GM18951 (cell line): ENCODE results near the gene RPRD2.
"Not testable (repeated sequence)": the region's sequence is repeated elsewhere in the genome, so short reads cannot be mapped to it uniquely, and the experiment has no call there.

Experiments
- POLR2A ChIP-seq: IDR thresholded peaks from 4 replicates; pipeline ENCODE4 v1.6.1; 2011; ENCODE audit warnings: mild to moderate bottlenecking; ENCODE audit not compliant: insufficient read length, insufficient read depth; ENCODE audit errors: extremely low read depth
- in situ Hi-C: fragments of 300-500 bp; cut with MboI; formaldehyde crosslinking; loops from one replicate; pipeline ENCODE4 v1.12.0; 2022; ENCODE audit warnings: low sequenced_read_pairs, mixed read lengths, inconsistent platforms; ENCODE audit not compliant: unreplicated experiment

RPRD2 gene

DNA sequence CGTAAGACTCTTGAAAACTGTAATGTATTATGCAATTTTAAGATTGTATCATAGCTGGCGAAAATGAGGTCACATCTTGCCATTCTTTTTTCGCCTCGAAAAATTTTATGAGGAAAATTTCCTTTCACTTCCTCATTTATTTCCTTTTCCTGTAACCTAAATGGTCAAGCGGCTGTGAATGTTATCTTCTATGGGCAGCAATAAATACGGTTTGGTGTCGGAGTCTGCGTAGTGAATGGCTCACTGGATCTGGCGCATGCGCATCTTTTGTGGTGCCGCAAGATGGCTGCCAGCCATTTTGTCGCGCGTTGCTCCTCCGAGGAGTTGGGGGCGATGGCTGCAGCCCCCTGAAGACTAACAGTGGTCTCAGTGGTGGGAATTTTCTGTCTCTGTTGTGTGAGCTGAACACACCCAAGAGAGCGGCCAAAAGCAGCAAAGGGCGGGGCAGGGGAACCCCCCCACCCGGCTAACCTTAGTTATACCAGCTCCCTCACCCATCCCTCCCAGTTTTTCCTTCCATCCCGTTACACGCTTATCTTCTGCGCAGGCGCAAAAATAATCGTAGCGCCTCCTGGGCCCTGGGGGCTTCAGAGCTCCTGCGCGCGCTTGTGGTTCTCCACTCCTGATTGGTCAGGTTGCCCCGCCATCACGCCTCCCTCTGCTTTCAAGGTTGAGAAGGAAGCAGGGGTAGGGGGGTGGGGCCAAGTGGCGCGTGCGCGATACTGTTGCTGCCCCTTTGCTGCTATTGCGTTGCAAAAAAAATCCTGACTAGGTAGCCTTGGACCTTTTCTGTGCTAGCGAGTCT lies at the start of gene RPRD2:
Gene RPRD2, plus strand, starts transcription at position 722 of the 805 bp plus-strand sequence. CDS start 568 bp downstream, outside the sequence.
- peak; percentile 85 for TF ChIP-seq POLR2A
- in situ Hi-C loops = no loop called here

- in situ Hi-C loops = not testable (repeated sequence)
Measured at GRCh38 chr1:150314691-150315090, 49.3 kb upstream of the RPRD2 start.

GRCh38 chr1:150320667-150320978 lies 43.3 kb upstream of the RPRD2 start:
- in situ Hi-C loops = no loop called here
- TF ChIP-seq POLR2A = no peak

GRCh38 chr1:150321826-150322166 lies 42.2 kb upstream of the RPRD2 start:
- TF ChIP-seq POLR2A = no peak
- in situ Hi-C loops = no loop called here

- in situ Hi-C loops = no loop called here
- no peak for TF ChIP-seq POLR2A
Measured at GRCh38 chr1:150322310-150322709, 41.6 kb upstream of the RPRD2 start.

GRCh38 chr1:150332651-150333290 lies 31.2 kb upstream of the RPRD2 start:
- in situ Hi-C loops = no loop called here
- no peak for TF ChIP-seq POLR2A

- in situ Hi-C loops = no loop called here
Measured at GRCh38 chr1:150346316-150346715, 17.6 kb upstream of the RPRD2 start.

DNA sequence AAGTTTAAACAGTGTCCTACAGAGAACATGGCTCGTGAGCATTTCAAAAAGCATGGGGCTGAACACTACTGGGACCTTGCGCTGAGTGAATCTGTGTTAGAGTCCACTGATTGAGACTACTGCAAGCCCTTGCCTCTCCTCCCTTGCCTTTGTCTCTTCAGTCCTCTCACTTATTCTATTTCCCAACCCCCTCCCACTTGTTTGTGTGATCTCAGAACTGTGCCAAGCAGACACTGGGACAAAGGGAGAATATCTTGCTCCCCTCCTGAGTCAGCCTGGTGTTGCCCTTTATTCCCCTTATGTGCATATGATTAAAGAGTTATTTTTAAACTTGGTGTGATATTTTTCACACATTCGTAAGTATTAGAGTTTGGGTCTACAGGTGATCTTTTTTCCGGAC lies 11.1 kb upstream of the RPRD2 start:
- in situ Hi-C loops = no loop called here
- TF ChIP-seq POLR2A = no peak

More at GRCh38 chr1:150346316-150346715, 17.6 kb upstream of the RPRD2 start:
- TF ChIP-seq POLR2A = no peak

GRCh38 chr1:150362721-150363425 lies 1.1 kb upstream of the RPRD2 start:
- TF ChIP-seq POLR2A = no peak
- in situ Hi-C loops = no loop called here

- in situ Hi-C loops = no loop called here
Measured at GRCh38 chr1:150364231-150365003, 470 bp downstream of the RPRD2 start.

DNA sequence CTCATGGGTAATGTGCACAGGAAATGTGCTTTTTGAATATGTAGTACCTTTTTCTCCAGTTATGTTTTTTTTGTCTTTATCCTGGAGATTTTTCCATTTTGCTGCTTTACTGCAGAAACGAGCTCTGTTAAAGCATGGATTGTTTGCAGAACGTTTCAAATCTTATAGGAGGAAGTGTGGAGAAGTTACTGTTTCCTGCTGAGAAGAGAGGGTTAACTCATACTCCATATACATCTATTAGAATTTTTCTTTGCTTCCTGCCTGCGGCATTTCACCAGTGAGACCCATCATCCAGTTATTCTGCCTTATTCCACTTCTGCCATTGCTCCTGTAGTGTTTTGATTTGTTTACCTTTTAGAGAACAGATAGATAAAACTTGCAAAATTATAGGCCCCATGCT lies 2.0 kb downstream of the RPRD2 start:
- in situ Hi-C loops = no loop called here
- no peak for TF ChIP-seq POLR2A

More at GRCh38 chr1:150364231-150365003, 470 bp downstream of the RPRD2 start:
- TF ChIP-seq POLR2A = peak; percentile 67

- in situ Hi-C loops = no loop called here
Measured at GRCh38 chr1:150366416-150367296, 2.7 kb downstream of the RPRD2 start.

More at GRCh38 chr1:150366416-150367296, 2.7 kb downstream of the RPRD2 start:
- no peak for TF ChIP-seq POLR2A
